GM23338 (cell line): ENCODE data around the gene RAX. TPM values are rescaled to one million over a fixed set of nuclear protein-coding genes. Genes with fewer than 3 reads are reported as not detected.

Experiments used
- CREB1 ChIP-seq: fragments of 250-450 bp; sonication (Bioruptor Pico); IDR thresholded peaks from 2 replicates; pipeline ENCODE4 v1.5.0; 2020; ENCODE audit warnings: low read depth, mild to moderate bottlenecking, moderate library complexity
- EZH2 ChIP-seq: fragments of 200-600 bp; sonication (generic); IDR thresholded peaks from one replicate; pipeline ENCODE4 v1.8.0; 2017; ENCODE audit warnings: antibody characterized with exemption, mild to moderate bottlenecking, low read depth; ENCODE audit not compliant: unreplicated experiment
- JUNB ChIP-seq: IDR thresholded peaks from one replicate; pipeline ENCODE4 v1.6.1; 2016; ENCODE audit warnings: antibody characterized with exemption; ENCODE audit not compliant: unreplicated experiment
- NANOG ChIP-seq: IDR thresholded peaks from 2 replicates; pipeline ENCODE4 v1.6.1; 2016; ENCODE audit warnings: antibody characterized with exemption, borderline replicate concordance
- POLR2AphosphoS5 ChIP-seq: IDR thresholded peaks from 2 replicates; pipeline ENCODE4 v1.6.1; 2016; ENCODE audit warnings: antibody characterized with exemption, low read depth
- ZNF331 ChIP-seq: fragments of 250-450 bp; sonication (Bioruptor Pico); IDR thresholded peaks from 2 replicates; pipeline ENCODE4 v1.5.0; 2020; ENCODE audit warnings: low read depth, mild to moderate bottlenecking, moderate library complexity
- polyA plus RNA-seq: library from polyadenylated mRNA; unstranded; fragments of >200 nt; fragmentation: Nextera tagmentation; extraction: Ambion mirVana; gene quantifications from 2 replicates; pipeline ENCODE4 v1.2.1, GENCODE V29; 2016
- total RNA-seq: library from RNA; depleted of rRNA; stranded (reverse); fragments of >200 nt; shearing (Covaris generic); gene quantifications from 2 replicates; pipeline ENCODE4 v1.2.3, GENCODE V29; 2014
- TF ChIP-seq, protein P1 (sequence below): fragments of 250-450 bp; sonication (Bioruptor Pico); IDR thresholded peaks from 2 replicates; pipeline ENCODE4 v1.5.0; 2020; ENCODE audit warnings: mild to moderate bottlenecking, moderate library complexity
- TF ChIP-seq, protein P2 (sequence below): IDR thresholded peaks from 2 replicates; pipeline ENCODE4 v1.6.1; 2016; ENCODE audit warnings: antibody characterized with exemption
- TF ChIP-seq, protein P3 (sequence below): IDR thresholded peaks from one replicate; pipeline ENCODE4 v1.6.1; 2018; ENCODE audit warnings: antibody characterized with exemption; ENCODE audit not compliant: unreplicated experiment
- TF ChIP-seq, protein P4 (sequence below), 2 experiments: fragments of 200-600 bp in 1 of 2; sonication (generic) in 1 of 2; conservative IDR thresholded peaks; 2 replicates each; pipeline versions ENCODE4 v1.5.1 to v1.6.1; 2016 to 2017; ENCODE audit warnings: antibody characterized with exemption in 2 of 2, low read depth in 2 of 2, mild to moderate bottlenecking in 2 of 2, moderate library complexity in 1 of 2

The RAX gene
- total and polyA plus RNA-seq, 2 experiments from 2014 or later, result 0.03 to 0.16 TPM

DNA sequence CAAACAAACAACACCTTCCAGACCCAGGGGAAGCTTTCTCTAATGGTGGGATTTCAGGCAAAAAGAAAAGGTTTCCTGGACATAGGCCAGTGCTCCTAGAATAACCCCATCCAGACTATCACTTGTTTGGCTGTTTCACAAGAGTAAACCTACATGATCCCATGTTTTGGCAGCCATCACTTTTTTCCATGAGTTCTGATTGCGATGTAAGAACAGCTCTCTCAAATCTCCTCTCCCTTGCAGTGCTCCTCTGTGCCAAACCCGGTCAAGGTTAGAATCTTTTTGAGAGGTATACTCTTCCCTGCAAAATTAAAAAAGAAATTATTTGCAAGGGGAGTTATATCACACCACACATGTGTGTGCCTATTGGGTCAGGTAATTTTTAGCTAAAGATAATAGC is 41.4 kb downstream of the RAX start (continued):
- TF ChIP-seq, protein P1, sequence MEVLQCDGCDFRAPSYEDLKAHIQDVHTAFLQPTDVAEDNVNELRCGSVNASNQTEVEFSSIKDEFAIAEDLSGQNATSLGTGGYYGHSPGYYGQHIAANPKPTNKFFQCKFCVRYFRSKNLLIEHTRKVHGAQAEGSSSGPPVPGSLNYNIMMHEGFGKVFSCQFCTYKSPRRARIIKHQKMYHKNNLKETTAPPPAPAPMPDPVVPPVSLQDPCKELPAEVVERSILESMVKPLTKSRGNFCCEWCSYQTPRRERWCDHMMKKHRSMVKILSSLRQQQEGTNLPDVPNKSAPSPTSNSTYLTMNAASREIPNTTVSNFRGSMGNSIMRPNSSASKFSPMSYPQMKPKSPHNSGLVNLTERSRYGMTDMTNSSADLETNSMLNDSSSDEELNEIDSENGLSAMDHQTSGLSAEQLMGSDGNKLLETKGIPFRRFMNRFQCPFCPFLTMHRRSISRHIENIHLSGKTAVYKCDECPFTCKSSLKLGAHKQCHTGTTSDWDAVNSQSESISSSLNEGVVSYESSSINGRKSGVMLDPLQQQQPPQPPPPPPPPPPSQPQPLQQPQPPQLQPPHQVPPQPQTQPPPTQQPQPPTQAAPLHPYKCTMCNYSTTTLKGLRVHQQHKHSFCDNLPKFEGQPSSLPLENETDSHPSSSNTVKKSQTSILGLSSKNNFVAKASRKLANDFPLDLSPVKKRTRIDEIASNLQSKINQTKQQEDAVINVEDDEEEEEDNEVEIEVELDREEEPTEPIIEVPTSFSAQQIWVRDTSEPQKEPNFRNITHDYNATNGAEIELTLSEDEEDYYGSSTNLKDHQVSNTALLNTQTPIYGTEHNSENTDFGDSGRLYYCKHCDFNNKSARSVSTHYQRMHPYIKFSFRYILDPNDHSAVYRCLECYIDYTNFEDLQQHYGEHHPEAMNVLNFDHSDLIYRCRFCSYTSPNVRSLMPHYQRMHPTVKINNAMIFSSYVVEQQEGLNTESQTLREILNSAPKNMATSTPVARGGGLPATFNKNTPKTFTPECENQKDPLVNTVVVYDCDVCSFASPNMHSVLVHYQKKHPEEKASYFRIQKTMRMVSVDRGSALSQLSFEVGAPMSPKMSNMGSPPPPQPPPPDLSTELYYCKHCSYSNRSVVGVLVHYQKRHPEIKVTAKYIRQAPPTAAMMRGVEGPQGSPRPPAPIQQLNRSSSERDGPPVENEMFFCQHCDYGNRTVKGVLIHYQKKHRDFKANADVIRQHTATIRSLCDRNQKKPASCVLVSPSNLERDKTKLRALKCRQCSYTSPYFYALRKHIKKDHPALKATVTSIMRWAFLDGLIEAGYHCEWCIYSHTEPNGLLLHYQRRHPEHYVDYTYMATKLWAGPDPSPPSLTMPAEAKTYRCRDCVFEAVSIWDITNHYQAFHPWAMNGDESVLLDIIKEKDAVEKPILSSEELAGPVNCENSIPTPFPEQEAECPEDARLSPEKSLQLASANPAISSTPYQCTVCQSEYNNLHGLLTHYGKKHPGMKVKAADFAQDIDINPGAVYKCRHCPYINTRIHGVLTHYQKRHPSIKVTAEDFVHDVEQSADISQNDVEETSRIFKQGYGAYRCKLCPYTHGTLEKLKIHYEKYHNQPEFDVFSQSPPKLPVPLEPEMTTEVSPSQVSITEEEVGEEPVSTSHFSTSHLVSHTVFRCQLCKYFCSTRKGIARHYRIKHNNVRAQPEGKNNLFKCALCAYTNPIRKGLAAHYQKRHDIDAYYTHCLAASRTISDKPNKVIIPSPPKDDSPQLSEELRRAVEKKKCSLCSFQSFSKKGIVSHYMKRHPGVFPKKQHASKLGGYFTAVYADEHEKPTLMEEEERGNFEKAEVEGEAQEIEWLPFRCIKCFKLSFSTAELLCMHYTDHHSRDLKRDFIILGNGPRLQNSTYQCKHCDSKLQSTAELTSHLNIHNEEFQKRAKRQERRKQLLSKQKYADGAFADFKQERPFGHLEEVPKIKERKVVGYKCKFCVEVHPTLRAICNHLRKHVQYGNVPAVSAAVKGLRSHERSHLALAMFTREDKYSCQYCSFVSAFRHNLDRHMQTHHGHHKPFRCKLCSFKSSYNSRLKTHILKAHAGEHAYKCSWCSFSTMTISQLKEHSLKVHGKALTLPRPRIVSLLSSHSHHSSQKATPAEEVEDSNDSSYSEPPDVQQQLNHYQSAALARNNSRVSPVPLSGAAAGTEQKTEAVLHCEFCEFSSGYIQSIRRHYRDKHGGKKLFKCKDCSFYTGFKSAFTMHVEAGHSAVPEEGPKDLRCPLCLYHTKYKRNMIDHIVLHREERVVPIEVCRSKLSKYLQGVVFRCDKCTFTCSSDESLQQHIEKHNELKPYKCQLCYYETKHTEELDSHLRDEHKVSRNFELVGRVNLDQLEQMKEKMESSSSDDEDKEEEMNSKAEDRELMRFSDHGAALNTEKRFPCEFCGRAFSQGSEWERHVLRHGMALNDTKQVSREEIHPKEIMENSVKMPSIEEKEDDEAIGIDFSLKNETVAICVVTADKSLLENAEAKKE (CRISPR knock-in tag), result no peak
- TF ChIP-seq, protein P2, sequence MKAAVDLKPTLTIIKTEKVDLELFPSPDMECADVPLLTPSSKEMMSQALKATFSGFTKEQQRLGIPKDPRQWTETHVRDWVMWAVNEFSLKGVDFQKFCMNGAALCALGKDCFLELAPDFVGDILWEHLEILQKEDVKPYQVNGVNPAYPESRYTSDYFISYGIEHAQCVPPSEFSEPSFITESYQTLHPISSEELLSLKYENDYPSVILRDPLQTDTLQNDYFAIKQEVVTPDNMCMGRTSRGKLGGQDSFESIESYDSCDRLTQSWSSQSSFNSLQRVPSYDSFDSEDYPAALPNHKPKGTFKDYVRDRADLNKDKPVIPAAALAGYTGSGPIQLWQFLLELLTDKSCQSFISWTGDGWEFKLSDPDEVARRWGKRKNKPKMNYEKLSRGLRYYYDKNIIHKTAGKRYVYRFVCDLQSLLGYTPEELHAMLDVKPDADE, result no peak
- TF ChIP-seq, protein P3, sequence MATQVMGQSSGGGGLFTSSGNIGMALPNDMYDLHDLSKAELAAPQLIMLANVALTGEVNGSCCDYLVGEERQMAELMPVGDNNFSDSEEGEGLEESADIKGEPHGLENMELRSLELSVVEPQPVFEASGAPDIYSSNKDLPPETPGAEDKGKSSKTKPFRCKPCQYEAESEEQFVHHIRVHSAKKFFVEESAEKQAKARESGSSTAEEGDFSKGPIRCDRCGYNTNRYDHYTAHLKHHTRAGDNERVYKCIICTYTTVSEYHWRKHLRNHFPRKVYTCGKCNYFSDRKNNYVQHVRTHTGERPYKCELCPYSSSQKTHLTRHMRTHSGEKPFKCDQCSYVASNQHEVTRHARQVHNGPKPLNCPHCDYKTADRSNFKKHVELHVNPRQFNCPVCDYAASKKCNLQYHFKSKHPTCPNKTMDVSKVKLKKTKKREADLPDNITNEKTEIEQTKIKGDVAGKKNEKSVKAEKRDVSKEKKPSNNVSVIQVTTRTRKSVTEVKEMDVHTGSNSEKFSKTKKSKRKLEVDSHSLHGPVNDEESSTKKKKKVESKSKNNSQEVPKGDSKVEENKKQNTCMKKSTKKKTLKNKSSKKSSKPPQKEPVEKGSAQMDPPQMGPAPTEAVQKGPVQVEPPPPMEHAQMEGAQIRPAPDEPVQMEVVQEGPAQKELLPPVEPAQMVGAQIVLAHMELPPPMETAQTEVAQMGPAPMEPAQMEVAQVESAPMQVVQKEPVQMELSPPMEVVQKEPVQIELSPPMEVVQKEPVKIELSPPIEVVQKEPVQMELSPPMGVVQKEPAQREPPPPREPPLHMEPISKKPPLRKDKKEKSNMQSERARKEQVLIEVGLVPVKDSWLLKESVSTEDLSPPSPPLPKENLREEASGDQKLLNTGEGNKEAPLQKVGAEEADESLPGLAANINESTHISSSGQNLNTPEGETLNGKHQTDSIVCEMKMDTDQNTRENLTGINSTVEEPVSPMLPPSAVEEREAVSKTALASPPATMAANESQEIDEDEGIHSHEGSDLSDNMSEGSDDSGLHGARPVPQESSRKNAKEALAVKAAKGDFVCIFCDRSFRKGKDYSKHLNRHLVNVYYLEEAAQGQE, result no peak
- TF ChIP-seq EZH2 (no peak), CREB1 (CRISPR knock-in tag) (no peak), NANOG (no peak), POLR2AphosphoS5 (no peak), JUNB (no peak), ZNF331 (CRISPR knock-in tag) (no peak)
- TF ChIP-seq, protein P4, sequence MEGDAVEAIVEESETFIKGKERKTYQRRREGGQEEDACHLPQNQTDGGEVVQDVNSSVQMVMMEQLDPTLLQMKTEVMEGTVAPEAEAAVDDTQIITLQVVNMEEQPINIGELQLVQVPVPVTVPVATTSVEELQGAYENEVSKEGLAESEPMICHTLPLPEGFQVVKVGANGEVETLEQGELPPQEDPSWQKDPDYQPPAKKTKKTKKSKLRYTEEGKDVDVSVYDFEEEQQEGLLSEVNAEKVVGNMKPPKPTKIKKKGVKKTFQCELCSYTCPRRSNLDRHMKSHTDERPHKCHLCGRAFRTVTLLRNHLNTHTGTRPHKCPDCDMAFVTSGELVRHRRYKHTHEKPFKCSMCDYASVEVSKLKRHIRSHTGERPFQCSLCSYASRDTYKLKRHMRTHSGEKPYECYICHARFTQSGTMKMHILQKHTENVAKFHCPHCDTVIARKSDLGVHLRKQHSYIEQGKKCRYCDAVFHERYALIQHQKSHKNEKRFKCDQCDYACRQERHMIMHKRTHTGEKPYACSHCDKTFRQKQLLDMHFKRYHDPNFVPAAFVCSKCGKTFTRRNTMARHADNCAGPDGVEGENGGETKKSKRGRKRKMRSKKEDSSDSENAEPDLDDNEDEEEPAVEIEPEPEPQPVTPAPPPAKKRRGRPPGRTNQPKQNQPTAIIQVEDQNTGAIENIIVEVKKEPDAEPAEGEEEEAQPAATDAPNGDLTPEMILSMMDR (conservative IDR thresholded peaks at IDR 0.05; ENCODE audit: low read depth in 2 of 2), result no peak
